GM12892 (cell line): ENCODE measurements around the gene PTPRU.

Source experiments
- DNase-seq: peaks from one replicate; pipeline ENCODE4 v3.0.0; 2011; ENCODE audit not compliant: insufficient read length
- FAIRE-seq: peaks from 2 replicates; lab custom pipeline; 2011; peaks lifted over from hg19 to GRCh38; lab: Jason Lieb, UNC
- POLR2A ChIP-seq: IDR thresholded peaks from 2 replicates; pipeline ENCODE4 v1.6.1; 2011; ENCODE audit warnings: low read depth, low read length, control low read depth
- POLR2AphosphoS5 ChIP-seq: IDR thresholded peaks from 2 replicates; pipeline ENCODE4 v1.6.1; 2011; ENCODE audit warnings: low read depth, low read length, control low read depth
- TAF1 ChIP-seq: IDR thresholded peaks from 2 replicates; pipeline ENCODE4 v1.6.1; 2011; ENCODE audit warnings: low read depth, mild to moderate bottlenecking, control low read depth, low read length, borderline replicate concordance

PTPRU gene

DNA sequence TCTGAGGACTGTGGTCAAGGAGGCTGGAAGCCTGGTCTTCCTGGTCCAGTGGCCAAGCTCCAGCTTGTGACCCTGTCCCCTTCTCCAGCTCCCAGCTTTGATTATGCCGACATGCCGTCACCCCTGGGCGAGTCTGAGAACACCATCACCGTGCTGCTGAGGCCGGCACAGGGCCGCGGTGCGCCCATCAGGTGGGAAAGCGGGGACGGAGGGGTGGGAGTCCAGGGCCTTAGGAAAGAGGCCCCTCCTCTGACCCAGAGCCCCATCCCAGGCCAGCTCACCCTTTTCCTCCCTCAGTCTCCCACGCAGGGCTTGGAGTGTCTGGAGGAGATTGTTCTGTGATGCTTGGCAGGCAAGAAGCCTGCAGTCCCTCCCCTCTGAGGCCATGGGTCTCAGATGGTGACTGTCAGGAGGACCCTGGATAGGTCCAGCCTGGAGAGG, 43.6 kb downstream of the PTPRU start:
- DNase-seq (no peak), FAIRE-seq (no peak)
- TF ChIP-seq TAF1: no peak
- no peak for TF ChIP-seq POLR2AphosphoS5
- no peak for TF ChIP-seq POLR2A

DNA sequence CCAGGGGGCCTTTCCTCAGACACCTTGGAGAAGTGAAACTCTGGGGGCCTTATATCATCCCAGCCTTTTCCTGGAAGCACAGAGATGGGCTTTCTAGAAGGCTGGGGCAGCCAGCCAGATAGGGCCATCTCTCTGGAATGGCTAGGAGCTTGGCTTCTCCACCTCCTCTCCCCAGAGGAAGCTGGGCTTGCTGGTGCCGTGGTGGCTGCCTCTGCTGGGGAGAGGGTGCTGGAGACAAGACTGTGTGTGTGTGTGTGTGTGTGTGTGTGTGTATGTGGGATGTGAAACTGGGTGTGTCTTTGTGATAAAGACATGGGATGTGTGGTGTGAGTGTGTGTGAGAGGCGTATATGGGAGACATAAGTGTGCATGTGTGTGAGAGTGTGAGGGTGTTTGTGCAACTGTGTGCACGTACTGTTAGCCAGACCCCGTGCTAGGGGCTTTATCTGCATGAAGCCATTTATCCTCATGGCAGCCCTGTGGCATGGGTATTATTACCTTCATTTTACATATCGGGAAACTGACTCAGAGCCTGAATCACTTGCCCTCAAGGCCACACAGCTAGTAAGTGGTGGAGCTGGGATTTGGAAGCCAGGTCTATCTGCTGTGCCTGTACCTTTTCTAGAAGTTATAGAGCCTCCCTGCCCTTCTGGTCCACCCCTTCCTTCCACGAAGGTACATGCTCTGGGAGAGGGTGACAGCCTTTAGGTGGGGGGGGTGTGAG, 44.2 kb downstream of the PTPRU start:
- FAIRE-seq: no peak
- TF ChIP-seq TAF1: no peak
- no peak for TF ChIP-seq POLR2AphosphoS5
- no peak for TF ChIP-seq POLR2A
- DNase-seq: no peak

DNA sequence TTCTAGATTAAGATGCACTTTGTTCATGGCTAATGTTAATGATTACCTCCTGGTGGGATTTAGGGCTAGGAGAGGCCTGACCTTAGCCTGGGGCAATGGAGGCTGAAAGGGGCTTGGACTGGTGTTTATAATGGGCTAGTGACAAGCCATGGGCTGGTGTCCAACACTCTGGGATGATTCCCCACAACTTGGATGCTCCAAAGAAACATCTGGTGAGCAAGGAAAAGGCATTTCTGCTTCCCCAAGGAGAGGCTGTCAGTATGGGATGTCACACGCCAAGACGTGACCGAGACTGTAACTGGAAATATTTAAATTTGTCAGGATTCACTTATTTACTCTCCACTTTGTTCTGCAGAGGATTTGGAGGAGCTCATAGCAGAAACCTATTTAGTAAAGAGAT, 45.2 kb downstream of the PTPRU start:
- DNase-seq (no peak), FAIRE-seq (no peak)
- no peak for TF ChIP-seq TAF1
- no peak for TF ChIP-seq POLR2A
- TF ChIP-seq POLR2AphosphoS5: no peak

DNA sequence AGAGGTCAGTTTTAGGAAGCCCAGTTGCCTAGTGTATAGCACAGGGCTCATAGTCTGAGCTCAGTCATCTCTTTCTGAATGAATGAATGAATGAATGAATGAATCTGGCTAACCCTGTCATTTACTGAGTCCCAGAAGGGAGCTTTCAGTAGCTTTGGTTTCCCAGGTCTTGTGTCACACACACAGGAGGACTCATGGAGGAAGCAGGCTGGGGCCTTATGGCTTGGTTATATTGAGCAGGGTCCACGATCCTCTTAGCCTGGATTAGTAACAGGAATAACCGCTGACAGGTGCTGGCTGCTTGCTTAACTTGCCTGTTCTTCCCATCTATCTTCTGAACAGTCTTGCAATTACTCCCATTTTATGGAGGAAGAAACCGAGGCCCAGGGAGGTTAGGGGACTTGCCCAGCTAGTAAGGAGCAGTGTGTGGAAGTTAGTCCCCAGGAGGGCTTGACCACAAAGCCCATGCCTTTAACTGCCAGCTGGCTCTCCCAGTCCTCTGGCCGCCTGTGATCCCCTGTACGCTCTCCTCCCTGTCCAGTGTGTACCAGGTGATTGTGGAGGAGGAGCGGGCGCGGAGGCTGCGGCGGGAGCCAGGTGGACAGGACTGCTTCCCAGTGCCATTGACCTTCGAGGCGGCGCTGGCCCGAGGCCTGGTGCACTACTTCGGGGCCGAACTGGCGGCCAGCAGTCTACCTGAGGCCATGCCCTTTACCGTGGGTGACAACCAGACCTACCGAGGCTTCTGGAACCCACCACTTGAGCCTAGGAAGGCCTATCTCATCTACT, 46.0 kb downstream of the PTPRU start:
- no peak for TF ChIP-seq POLR2AphosphoS5
- DNase-seq (no peak), FAIRE-seq (no peak)

DNA sequence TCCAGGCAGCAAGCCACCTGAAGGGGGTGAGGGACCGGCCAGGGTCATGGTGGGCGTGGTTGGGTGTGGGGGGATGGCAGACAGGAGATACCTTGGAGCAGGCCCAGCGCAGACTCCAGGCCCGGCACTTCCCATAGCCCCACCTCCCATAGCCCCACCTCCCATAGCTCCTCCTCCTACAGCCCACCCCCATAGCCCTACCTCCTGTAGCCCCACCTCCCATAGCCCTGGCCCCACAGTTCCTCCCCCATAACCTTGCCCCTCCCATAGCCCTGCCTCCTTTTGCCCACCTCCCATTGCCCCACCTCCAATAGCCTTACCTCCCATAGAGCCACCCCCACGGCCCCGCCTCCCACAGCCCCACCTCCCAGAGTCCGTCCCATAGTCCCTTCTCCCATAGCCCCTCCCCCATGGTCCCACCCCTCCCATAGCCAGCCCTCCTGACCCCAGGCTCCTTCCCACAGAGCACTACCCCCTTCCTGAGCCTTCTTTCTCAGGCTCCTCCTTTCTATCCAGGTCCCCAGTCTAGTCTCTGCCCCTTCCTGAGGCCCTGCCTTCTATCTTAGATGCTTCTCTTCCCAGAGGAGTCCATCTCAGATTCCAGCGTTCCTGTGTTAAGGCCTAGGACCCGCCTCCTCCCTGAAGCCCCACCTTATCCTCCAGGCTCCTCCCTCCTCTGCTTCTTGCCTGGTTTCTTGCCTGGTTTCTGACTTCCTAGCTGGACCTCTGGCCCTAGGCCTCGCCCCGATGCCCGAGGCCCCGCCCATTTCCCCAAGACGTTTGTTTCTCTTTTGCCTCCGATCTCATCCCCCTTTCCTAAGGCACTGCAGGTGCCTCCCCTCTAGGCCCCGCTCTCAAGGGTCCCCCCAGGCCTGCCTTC, 46.8 kb downstream of the PTPRU start:
- FAIRE-seq (no peak), DNase-seq (no peak)
- no peak for TF ChIP-seq TAF1
- no peak for TF ChIP-seq POLR2AphosphoS5
- TF ChIP-seq POLR2A: no peak

DNA sequence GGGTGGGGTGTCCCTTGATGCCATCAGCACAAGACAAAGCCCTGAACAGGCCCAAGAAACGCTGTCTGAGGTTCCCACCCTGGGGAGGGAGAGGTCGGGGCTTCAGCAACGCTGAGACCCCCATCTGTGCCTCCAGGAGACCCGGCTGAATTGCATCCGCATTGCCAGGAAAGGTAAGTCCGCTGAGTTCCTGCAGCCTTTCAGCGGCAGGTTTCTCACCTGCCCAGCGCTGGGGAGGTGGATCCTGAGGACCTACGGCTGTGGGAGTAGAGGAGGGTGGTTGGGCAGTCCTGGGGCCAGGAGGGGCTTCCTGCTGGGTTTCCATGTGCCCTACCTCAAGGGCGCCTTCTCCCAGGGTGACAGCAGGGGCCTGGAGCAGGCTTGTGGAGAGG, 47.5 kb downstream of the PTPRU start:
- no peak for TF ChIP-seq POLR2AphosphoS5
- no peak for FAIRE-seq

DNA sequence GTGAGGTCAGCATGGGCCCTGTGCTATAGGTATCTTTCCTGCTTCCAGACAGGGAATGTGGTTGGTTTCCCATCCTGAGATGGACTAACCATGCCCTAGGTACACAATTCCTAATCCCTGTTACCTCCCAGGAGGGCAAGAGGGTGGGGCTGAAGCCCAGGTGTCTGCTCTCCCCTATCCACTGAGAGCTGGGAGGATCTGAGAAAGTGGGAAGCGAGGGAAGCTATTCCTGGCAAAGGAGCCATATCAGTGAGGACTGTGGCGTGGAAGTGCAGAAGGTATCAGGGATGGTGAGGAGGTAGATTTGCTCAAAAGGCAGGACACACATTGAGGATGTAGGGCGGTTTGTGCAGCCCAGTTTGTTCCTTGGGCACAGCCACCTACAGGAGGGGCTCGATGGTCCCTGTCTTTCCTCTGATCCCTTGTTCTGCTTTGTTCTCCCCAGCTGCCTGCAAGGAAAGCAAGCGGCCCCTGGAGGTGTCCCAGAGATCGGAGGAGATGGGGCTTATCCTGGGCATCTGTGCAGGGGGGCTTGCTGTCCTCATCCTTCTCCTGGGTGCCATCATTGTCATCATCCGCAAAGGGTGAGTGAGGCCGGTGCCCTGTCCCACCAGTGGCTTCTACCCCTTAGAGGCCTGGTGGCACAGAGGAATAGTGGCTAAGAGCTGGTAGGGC, 48.1 kb downstream of the PTPRU start:
- FAIRE-seq: no peak
- TF ChIP-seq POLR2AphosphoS5 (no peak), POLR2A (no peak), TAF1 (no peak)
- DNase-seq: no peak

More for the DNA sequence above, 47.5 kb downstream of the PTPRU start:
- DNase-seq: no peak

DNA sequence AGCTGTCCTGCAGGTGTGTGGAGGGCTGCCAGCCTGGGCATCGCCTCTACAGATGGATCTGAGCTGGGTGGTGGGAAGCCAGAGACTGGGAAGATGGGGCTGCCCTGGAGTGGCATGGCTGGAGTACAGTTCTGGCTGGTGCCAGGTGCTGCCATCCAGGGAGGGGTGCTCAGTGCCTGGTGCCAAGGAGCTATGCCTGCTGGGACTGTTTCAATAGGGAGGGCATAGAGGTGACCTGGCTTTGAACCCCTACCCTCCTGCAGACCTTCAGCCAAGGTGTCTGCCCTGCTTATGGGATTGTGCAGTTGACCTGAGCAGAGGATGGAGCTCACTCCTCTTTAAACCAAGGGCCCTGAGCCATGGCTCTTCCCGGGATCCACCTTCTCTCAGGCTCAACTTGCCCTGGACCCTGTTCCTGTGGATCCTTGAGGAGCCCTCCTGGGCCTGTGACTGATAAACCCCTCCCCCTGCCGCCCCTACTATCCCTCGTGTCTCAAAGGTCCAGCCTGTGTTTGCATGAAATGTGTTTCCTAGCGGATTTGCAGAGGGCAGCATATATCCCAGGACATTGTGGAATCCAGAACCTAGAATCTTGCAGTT, 48.7 kb downstream of the PTPRU start:
- no peak for DNase-seq
- FAIRE-seq: no peak
- TF ChIP-seq POLR2A (no peak), POLR2AphosphoS5 (no peak), TAF1 (no peak)

DNA sequence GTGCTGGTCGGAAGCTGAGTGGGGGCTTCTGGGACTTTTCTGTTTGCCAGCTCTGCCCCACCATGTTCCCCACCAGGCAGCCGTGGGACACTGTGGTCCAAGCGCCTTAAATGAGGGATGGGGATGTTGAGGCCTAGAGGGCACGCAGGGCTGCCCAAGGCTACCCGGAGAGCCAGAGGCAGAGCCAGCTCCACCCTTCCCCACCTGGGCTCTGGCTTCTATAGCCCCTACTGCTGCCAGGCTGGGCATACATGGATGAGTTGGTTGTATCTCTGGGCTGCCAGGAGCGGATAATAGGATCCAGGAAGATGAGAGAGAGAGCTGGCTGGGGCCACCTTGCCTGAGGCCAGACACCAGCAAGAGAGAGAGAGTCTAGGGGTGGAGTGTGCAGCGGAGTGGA, 49.4 kb downstream of the PTPRU start:
- no peak for TF ChIP-seq POLR2AphosphoS5
- TF ChIP-seq TAF1: no peak
- no peak for TF ChIP-seq POLR2A
- FAIRE-seq (no peak), DNase-seq (no peak)

DNA sequence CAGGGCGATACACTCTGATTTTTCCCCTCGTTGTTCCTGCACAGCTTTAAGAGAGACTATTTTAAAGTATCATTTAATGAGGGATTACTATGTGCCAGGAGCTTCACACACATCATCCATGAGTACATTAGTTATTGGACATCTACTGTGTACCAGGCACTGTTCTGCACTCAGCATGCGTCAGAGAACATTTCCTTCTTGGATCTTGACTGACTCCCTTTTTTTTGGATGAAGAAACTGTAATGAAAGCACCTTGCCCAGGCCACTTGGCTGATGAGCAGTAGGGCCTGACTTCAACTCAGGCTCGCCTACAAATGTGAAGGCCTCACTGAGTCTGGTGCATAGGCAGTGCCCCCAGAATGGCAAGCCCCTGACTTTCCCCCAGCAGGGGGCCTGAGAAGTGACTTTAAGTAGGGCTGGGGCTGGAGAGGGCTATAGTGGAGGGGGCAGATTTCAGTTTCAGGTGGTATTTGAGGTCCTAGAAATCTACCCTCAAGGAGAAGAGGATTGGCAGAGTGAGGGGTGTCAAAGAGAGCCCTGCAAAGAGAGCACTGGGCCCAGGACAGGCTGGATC, 50.0 kb downstream of the PTPRU start:
- TF ChIP-seq TAF1 (no peak), POLR2AphosphoS5 (no peak), POLR2A (no peak)
- DNase-seq (no peak), FAIRE-seq (no peak)

DNA sequence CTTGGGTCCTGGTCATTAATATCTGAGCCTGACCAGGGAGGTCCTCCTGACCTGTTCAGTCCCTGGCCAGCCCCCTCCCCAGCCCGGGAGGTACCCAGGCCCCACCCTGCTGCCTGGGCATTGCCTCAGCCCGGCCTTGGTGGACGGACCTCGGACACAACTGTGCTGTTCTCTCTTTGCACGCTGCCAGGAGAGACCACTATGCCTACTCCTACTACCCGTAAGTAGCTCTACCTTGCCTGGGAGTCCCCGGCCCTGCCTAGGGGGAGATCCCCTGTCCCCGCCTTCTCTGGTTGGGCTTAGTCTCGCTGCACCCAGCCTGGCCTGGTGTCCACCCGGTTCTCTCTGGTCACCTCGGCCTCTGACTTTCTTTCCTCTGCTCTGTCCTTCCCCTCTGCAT, 53.2 kb downstream of the PTPRU start:
- FAIRE-seq: no peak
- no peak for DNase-seq
- TF ChIP-seq TAF1 (no peak), POLR2A (no peak), POLR2AphosphoS5 (no peak)
